ENCODE results near the gene TEPSIN.

TEPSIN gene

DNA sequence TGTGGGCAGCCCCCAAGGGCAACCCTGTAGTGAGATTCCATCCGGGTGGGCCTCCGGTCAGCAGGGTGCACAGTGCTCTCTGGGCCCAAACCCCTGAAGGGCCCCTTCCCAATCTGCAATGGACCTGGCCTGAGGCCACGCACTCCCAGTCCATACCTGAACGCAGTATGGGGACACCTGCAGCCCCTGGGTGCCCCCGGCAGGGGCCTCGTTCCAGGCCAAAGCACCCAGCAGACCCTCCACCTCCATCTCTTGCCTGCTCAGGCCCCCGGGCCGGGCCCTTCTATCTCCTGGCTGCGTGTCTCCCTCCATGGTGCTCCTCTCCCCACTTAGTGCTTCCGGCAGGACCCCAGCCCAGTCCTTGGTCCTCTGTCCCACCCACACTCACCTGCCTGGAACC, 55.5 kb downstream of the TEPSIN start:
- no peak for DNase-seq (ENCODE audit: low spot score)

DNA sequence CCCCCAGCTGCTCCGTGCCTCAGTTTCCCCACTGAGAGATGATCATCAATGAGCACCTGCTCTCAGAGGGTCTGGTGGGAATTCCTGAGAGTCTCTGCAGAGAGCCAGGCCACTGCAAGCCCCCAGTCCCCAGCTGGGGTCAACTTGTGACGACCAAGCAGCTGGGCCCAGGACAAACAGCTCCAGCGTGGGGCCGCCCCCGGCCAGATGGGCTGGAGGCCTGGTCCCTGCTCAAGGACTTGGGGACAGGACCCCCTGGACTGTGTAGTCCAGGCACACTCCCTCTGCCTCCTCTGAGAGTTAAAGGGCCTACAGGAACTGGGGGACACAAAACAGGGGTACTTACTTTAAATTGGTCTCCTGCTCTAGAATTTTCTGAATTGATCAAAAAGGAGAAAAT, 56.3 kb downstream of the TEPSIN start:
- no peak for DNase-seq (ENCODE audit: low spot score)

GRCh38 chr17:81181811-81182185, 57.1 kb downstream of the TEPSIN start:
- no peak for DNase-seq (ENCODE audit: low spot score)

- no peak for DNase-seq (ENCODE audit: low spot score)
Measured at GRCh38 chr17:81180836-81181810, 57.7 kb downstream of the TEPSIN start.

DNA sequence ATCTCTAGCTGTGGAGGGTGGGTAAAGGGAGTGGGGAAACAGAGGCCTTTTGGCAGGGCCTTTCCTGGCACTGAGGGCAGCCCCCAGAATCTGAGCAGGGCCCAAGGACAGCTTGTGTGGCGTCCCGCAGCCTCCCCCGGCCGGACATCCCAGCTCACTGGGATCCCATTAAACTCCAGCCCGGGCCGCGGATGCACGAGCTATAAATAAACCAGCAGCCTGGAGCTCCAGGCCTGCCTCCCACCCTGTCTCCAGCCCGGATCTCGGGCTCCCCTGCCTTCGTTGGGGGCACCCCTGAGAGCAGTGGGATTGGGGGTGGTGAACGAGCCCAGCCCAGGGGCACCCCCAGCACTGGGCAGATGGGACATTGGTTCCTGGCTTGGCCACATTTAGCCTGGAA, 59.0 kb downstream of the TEPSIN start:
- no peak for DNase-seq (ENCODE audit: low spot score)

GRCh38 chr17:81179220-81179619, 59.6 kb downstream of the TEPSIN start:
- DNase-seq (ENCODE audit: low spot score) = no peak
